ENCODE results near the gene CR1.
"Not testable (repeated sequence)": the region's sequence is repeated elsewhere in the genome, so short reads cannot be mapped to it uniquely, and the experiment has no call there.

GRCh38 chr1:207639362-207639761 lies 143.4 kb downstream of the CR1 start:
- not testable (repeated sequence) for TF ChIP-seq POLR2A (IDR thresholded peaks at IDR 0.05; ENCODE audit: low read length); GATA1 (IDR thresholded peaks at IDR 0.05; ENCODE audit: low read depth, low read length)
